HepG2 (cell line): Measurements from ENCODE around the gene KRTCAP2. TPM values are rescaled to one million over a fixed set of nuclear protein-coding genes. Genes with fewer than 3 reads are reported as not detected.

Source experiments
- ARNTL ChIP-seq: sonication (generic); formaldehyde crosslinking; IDR thresholded peaks from 2 replicates; pipeline ENCODE4 v1.4.0; 2020; ENCODE audit warnings: mild to moderate bottlenecking, missing genetic modification reagents
- GATA4 ChIP-seq: sonication (generic); IDR thresholded peaks from 2 replicates; pipeline ENCODE4 v1.6.1; 2016; ENCODE audit warnings: antibody characterized with exemption, low read depth, borderline replicate concordance
- GLI4 ChIP-seq: sonication (generic); formaldehyde crosslinking; IDR thresholded peaks from 2 replicates; pipeline ENCODE4 v1.5.1; 2020; ENCODE audit warnings: missing genetic modification reagents, mild to moderate bottlenecking, moderate library complexity, borderline replicate concordance
- GLMP ChIP-seq: sonication (generic); formaldehyde crosslinking; IDR thresholded peaks from 2 replicates; pipeline ENCODE4 v1.9.0; 2021; ENCODE audit warnings: missing genetic modification reagents, mild to moderate bottlenecking, borderline replicate concordance
- IKZF5 ChIP-seq: IDR thresholded peaks from 2 replicates; pipeline ENCODE4 v1.6.1; 2018; ENCODE audit warnings: missing genetic modification reagents, mild to moderate bottlenecking, missing compliant biosample characterization
- MAZ ChIP-seq, 2 experiments: sonication (generic) in 1 of 2; formaldehyde crosslinking in 1 of 2; IDR thresholded peaks; 2 replicates each; pipeline versions ENCODE4 v1.5.0 to v1.6.1; 2012 to 2020; ENCODE audit warnings: low read depth in 2 of 2, mild to moderate bottlenecking in 2 of 2, borderline replicate concordance in 1 of 2, improper control_type of control experiment in 1 of 2, low read length in 1 of 2, missing genetic modification reagents in 1 of 2, moderate library complexity in 1 of 2
- MED1 ChIP-seq: sonication (generic); formaldehyde crosslinking; IDR thresholded peaks from 2 replicates; pipeline ENCODE4 v1.4.0; 2020; ENCODE audit warnings: missing genetic modification reagents
- MZF1 ChIP-seq: sonication (generic); formaldehyde crosslinking; IDR thresholded peaks from 2 replicates; pipeline ENCODE4 v1.8.1; 2023; ENCODE audit warnings: mild to moderate bottlenecking, missing genetic modification reagents, borderline replicate concordance
- NCOR1 ChIP-seq: fragments of 200-600 bp; sonication (generic); IDR thresholded peaks from 2 replicates; pipeline ENCODE4 v1.7.0; 2017; ENCODE audit warnings: antibody characterized with exemption, low read length, borderline replicate concordance
- NR2F1 ChIP-seq, 2 experiments: fragments of 450-650 bp in 1 of 2; formaldehyde crosslinking in 1 of 2; IDR thresholded peaks; 2 replicates each; pipeline versions ENCODE4 v1.5.0 to v1.6.1; 2016 to 2020; ENCODE audit warnings: mild to moderate bottlenecking in 1 of 2, missing compliant biosample characterization in 1 of 2, missing genetic modification reagents in 1 of 2, moderate library complexity in 1 of 2
- RBM22 ChIP-seq: fragments of 200-400 bp; formaldehyde crosslinking; optimal IDR thresholded peaks from 2 replicates; pipeline ENCODE3; 2017; ENCODE audit warnings: mild to moderate bottlenecking, low read length, moderate library complexity
- RFX3 ChIP-seq: IDR thresholded peaks from 2 replicates; pipeline ENCODE4 v1.6.1; 2016; ENCODE audit warnings: missing biosample characterization, missing genetic modification reagents
- SAFB2 ChIP-seq: sonication (generic); formaldehyde crosslinking; IDR thresholded peaks from 2 replicates; pipeline ENCODE4 v1.5.1; 2020; ENCODE audit warnings: missing genetic modification reagents, low read depth, mild to moderate bottlenecking, borderline replicate concordance
- THAP8 ChIP-seq: sonication (generic); formaldehyde crosslinking; IDR thresholded peaks from 2 replicates; pipeline ENCODE4 v1.5.1; 2020; ENCODE audit warnings: missing genetic modification reagents, mild to moderate bottlenecking, borderline replicate concordance
- ZNF230 ChIP-seq: sonication (generic); formaldehyde crosslinking; IDR thresholded peaks from 2 replicates; pipeline ENCODE4 v1.4.0; 2020; ENCODE audit warnings: mild to moderate bottlenecking, missing genetic modification reagents
- ZNF281 ChIP-seq: sonication (generic); formaldehyde crosslinking; IDR thresholded peaks from 2 replicates; pipeline ENCODE4 v1.4.0; 2020; ENCODE audit warnings: missing genetic modification reagents, borderline replicate concordance
- ZNF30 ChIP-seq: sonication (generic); formaldehyde crosslinking; IDR thresholded peaks from 2 replicates; pipeline ENCODE4 v1.5.0; 2020; ENCODE audit warnings: mild to moderate bottlenecking, missing genetic modification reagents
- ZNF543 ChIP-seq: sonication (generic); formaldehyde crosslinking; IDR thresholded peaks from 2 replicates; pipeline ENCODE4 v1.4.0; 2020; ENCODE audit warnings: mild to moderate bottlenecking, missing genetic modification reagents
- ZNF574 ChIP-seq: sonication (generic); formaldehyde crosslinking; IDR thresholded peaks from 2 replicates; pipeline ENCODE4 v1.4.0; 2020; ENCODE audit warnings: missing genetic modification reagents
- polyA plus RNA-seq, 8 experiments: library from polyadenylated mRNA; depleted of rRNA in 3 of 8; stranded (reverse) in 7 of 8; unstranded in 1 of 8; fragments of >200 nt; fragmentation: Illumina TruSeq in 4 of 8; extraction: Trizol in 4 of 8; gene quantifications; 2 replicates each; pipeline versions ENCODE4 v1.2.1 to v1.2.3, GENCODE V29; 2011 to 2016; ENCODE audit warnings: low read depth in 4 of 8, missing spikeins in 1 of 8, mixed read lengths in 1 of 8; ENCODE audit not compliant: insufficient read depth in 1 of 8
- total RNA-seq, 5 experiments: library from RNA; depleted of rRNA; stranded (reverse); fragments of >200 nt; fragmentation: Illumina TruSeq; extraction: Trizol; gene quantifications; 2 replicates each; pipeline ENCODE4 v1.2.3, GENCODE V29; 2016; ENCODE audit warnings: low read depth in 1 of 5

Gene KRTCAP2
- total and polyA plus RNA-seq, 2 of the 13 experiments (the other 11 are each of a cell fraction or from before 2014, with no cell fraction given), result 77.3 to 79.4 TPM

GRCh38 chr1:155128755-155129473, 44.2 kb downstream of the KRTCAP2 start (continued):
- TF ChIP-seq ZNF574 (CRISPR knock-in tag) (peak; percentile 77), GLMP (CRISPR knock-in tag) (no peak), THAP8 (CRISPR knock-in tag) (no peak), MED1 (peak; percentile 97), ZNF30 (no peak), GLI4 (CRISPR knock-in tag) (no peak), RFX3 (0 out of 2 replicates have a peak, but pooled peaks have one; percentile 3), ARNTL (peak; percentile 89), ZNF543 (CRISPR knock-in tag) (0 out of 2 replicates have a peak, but pooled peaks have one; percentile 33), ZNF230 (CRISPR knock-in tag) (peak; percentile 18; the same call in 1 of the 2 replicates), IKZF5 (peak; percentile 71; the same call in 1 of the 2 replicates), NR2F1 (CRISPR knock-in tag; IDR thresholded peaks at IDR 0.05) (peak in 1 of 2 experiments; percentile 68; a peak in 1 of 4 replicates), ZNF281 (CRISPR knock-in tag) (peak; percentile 94), RBM22 (peak; percentile 6), GATA4 (peak; percentile 64; the same call in 1 of the 2 replicates), NCOR1 (peak; percentile 75), MZF1 (peak; percentile 72; the same call in 1 of the 2 replicates), SAFB2 (CRISPR knock-in tag) (peak; percentile 41; the same call in 1 of the 2 replicates), MAZ (IDR thresholded peaks at IDR 0.05; ENCODE audit: borderline replicate concordance, low read depth, low read length) (peak; percentile 54; the same call in 1 of the 2 replicates), MAZ (CRISPR knock-in tag; IDR thresholded peaks at IDR 0.05; ENCODE audit: low read depth) (peak; percentile 85)
